CD8-positive, alpha-beta memory T cell (primary cell): ENCODE measurements around the gene CFAP57. TPM values are rescaled to one million over a fixed set of nuclear protein-coding genes. Genes with fewer than 3 reads are reported as not detected.
A peak's percentile ranks its signal among the peaks of the same experiment; 100 is the strongest.
"Not testable (repeated sequence)": the region's sequence is repeated elsewhere in the genome, so short reads cannot be mapped to it uniquely, and the experiment has no call there.

Experiments
- CTCF ChIA-PET: fragments of 350-600 bp; sonication (Branson Sonifier 250); formaldehyde crosslinking; loops from one replicate; lab custom pipeline; 2021; ENCODE audit warnings: antibody characterized with exemption; lab: Charles Lee
- POLR2A ChIA-PET: fragments of 350-600 bp; sonication (Branson Sonifier 250); formaldehyde crosslinking; loops from one replicate; lab custom pipeline; 2021; ENCODE audit warnings: antibody characterized with exemption; lab: Charles Lee
- DNase-seq, 5 donors: peaks; one replicate each; pipeline versions ENCODE4 v3.0.0 to v3.0.0-alpha.2; 2020 to 2022; ENCODE audit warnings: mixed read lengths in 1 of 5
- H3K27ac ChIP-seq: one replicate; pipeline ENCODE4 v1.7.0; 2013; ENCODE audit warnings: low read depth, mild to moderate bottlenecking, low read length, moderate library complexity
- H3K27me3 ChIP-seq: 2 replicates; pipeline ENCODE4 v1.7.0; 2013; ENCODE audit warnings: low read length, mild to moderate bottlenecking; ENCODE audit not compliant: insufficient read depth, poor library complexity, severe bottlenecking
- H3K36me3 ChIP-seq: 2 replicates; pipeline ENCODE4 v1.7.0; 2013; ENCODE audit warnings: mild to moderate bottlenecking, low read length, moderate library complexity; ENCODE audit not compliant: insufficient read depth
- H3K4me1 ChIP-seq: 2 replicates; pipeline ENCODE4 v1.7.0; 2013; ENCODE audit warnings: mild to moderate bottlenecking, low read length, moderate library complexity; ENCODE audit not compliant: insufficient read depth
- H3K4me3 ChIP-seq: 2 replicates; pipeline ENCODE4 v1.7.0; 2013; ENCODE audit warnings: mild to moderate bottlenecking, low read length
- H3K9me3 ChIP-seq: 2 replicates; pipeline ENCODE4 v1.7.0; 2013; ENCODE audit warnings: mild to moderate bottlenecking, low read length
- H3K27ac Mint-ChIP-seq, 8 donors: one replicate each; pipeline ENCODE4 v1.8.0; 2020 to 2021; ENCODE audit warnings: mixed read lengths in 8 of 8, mild to moderate bottlenecking in 6 of 8, inconsistent platforms in 3 of 8, moderate library complexity in 3 of 8
- H3K27me3 Mint-ChIP-seq, 2 donors: one replicate each; pipeline ENCODE4 v1.8.0; 2020 to 2021; ENCODE audit warnings: mixed read lengths in 2 of 2, mild to moderate bottlenecking in 1 of 2, moderate library complexity in 1 of 2
- H3K36me3 Mint-ChIP-seq, 3 donors: one replicate each; pipeline ENCODE4 v1.8.0; 2020 to 2021; ENCODE audit warnings: mixed read lengths in 3 of 3, inconsistent platforms in 1 of 3, mild to moderate bottlenecking in 1 of 3
- H3K4me1 Mint-ChIP-seq, 3 donors: one replicate each; pipeline ENCODE4 v1.8.0; 2020 to 2021; ENCODE audit warnings: mixed read lengths in 3 of 3, inconsistent platforms in 1 of 3, mild to moderate bottlenecking in 1 of 3
- H3K4me3 Mint-ChIP-seq, 7 donors: one replicate each; pipeline ENCODE4 v1.8.0; 2020 to 2021; ENCODE audit warnings: mixed read lengths in 7 of 7, mild to moderate bottlenecking in 6 of 7, moderate library complexity in 4 of 7, inconsistent platforms in 2 of 7
- H3K9me3 Mint-ChIP-seq, 5 donors: one replicate each; pipeline ENCODE4 v1.8.0; 2020 to 2022; ENCODE audit warnings: mixed read lengths in 5 of 5, mild to moderate bottlenecking in 3 of 5, moderate library complexity in 2 of 5, inconsistent platforms in 1 of 5
- polyA plus RNA-seq: library from polyadenylated mRNA; unstranded; fragments of 300-500 nt; fragmentation: Illumina TruSeq; gene quantifications from one replicate; pipeline ENCODE4 v1.2.3, GENCODE V29; 2021
- total RNA-seq, 2 experiments: library from RNA; stranded (reverse); gene quantifications; one replicate each; pipeline ENCODE4 v1.2.3, GENCODE V29; 2021

The CFAP57 gene
- total and polyA plus RNA-seq, 3 experiments from 2014 or later: 0.26 to 0.33 TPM; not detected in 1

- no peak overlapping the region for H3K4me3 Mint-ChIP-seq
- Histone ChIP-seq H3K27ac (no peak overlapping the region), H3K4me1 (no peaks in the 10 kb centered on the region), H3K27me3 (no peaks in the 10 kb centered on the region), H3K4me3 (no peak overlapping the region), H3K9me3 (no peaks in the 10 kb centered on the region), H3K36me3 (no peaks in the 10 kb centered on the region)
- no peak for DNase-seq
- POLR2A ChIA-PET: no interaction called here
- H3K36me3 Mint-ChIP-seq: no peaks in the 10 kb centered on the region
- no peaks in the 10 kb centered on the region for H3K4me1 Mint-ChIP-seq
- H3K27me3 Mint-ChIP-seq: peaks cover 2 to 10% of the 10 kb centered on the region in 2 donors
- H3K9me3 Mint-ChIP-seq: peaks cover 2 to 8% (median 4%) of the 10 kb centered on the region in 5 donors
- CTCF ChIA-PET: no interaction called here
- no peak overlapping the region for H3K27ac Mint-ChIP-seq
Observed at GRCh38 chr1:43204394-43204793, 32.3 kb downstream of the CFAP57 start.

- ChIA-PET POLR2A (no interaction called here), CTCF (no interaction called here)
- H3K36me3 Mint-ChIP-seq: no peaks in the 10 kb centered on the region
- H3K27ac ChIP-seq: no peak overlapping the region
- H3K4me3 ChIP-seq: no peak overlapping the region
- no peak overlapping the region for H3K4me3 Mint-ChIP-seq
- H3K9me3 ChIP-seq: no peaks in the 10 kb centered on the region
- DNase-seq: no peak
- peak overlapping the region in 1 of 8 donors; percentile 12 for H3K27ac Mint-ChIP-seq
- no peaks in the 10 kb centered on the region for H3K36me3 ChIP-seq
- peaks cover 2 to 8% (median 4%) of the 10 kb centered on the region in 5 donors for H3K9me3 Mint-ChIP-seq
- H3K4me1 Mint-ChIP-seq: no peaks in the 10 kb centered on the region
- H3K27me3 Mint-ChIP-seq: peaks cover 2 to 18% of the 10 kb centered on the region in 2 donors
- no peaks in the 10 kb centered on the region for H3K4me1 ChIP-seq
- no peaks in the 10 kb centered on the region for H3K27me3 ChIP-seq
Observed at GRCh38 chr1:43205671-43206070, 33.5 kb downstream of the CFAP57 start.

DNA sequence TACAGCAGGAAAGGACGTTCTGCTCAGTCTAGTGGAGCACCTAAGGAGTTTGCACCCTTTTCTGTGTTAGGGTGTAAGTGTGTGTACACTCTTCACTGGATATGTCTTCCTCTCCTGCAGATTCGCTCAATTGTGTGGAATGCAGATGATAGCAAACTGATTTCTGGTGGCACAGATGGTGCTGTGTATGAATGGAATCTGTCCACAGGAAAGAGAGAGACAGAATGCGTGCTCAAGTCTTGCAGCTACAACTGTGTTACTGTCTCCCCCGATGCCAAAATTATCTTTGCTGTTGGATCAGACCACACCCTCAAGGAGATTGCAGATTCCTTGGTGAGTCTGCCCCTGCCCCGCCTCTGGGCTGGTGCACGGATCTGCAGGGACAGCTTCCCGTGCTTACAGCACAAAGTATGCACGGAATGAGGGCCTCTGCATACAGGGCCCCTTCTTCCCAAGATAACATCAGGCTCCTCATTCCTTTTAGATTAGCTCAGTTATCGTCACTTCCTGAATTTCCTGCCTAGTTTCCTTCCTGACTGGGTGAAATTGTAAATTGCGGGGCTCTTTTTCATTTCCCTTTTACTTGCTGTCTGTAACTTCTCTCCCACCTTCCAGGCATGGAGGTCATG is 34.6 kb downstream of the CFAP57 start:
- no peak for DNase-seq
- H3K36me3 ChIP-seq: no peaks in the 10 kb centered on the region
- Mint-ChIP-seq H3K4me1 (no peaks in the 10 kb centered on the region), H3K36me3 (no peaks in the 10 kb centered on the region), H3K4me3 (no peak overlapping the region), H3K27ac (peak overlapping the region in 1 of 8 donors; percentile 80), H3K9me3 (peaks cover 2 to 8% (median 4%) of the 10 kb centered on the region in 5 donors), H3K27me3 (peaks cover 3 to 18% of the 10 kb centered on the region in 2 donors)
- H3K4me1 ChIP-seq: no peaks in the 10 kb centered on the region
- H3K4me3 ChIP-seq: no peak overlapping the region
- H3K27me3 ChIP-seq: no peaks in the 10 kb centered on the region
- H3K9me3 ChIP-seq: no peaks in the 10 kb centered on the region
- H3K27ac ChIP-seq: no peak overlapping the region
- POLR2A ChIA-PET: no interaction called here
- CTCF ChIA-PET: no interaction called here

DNA sequence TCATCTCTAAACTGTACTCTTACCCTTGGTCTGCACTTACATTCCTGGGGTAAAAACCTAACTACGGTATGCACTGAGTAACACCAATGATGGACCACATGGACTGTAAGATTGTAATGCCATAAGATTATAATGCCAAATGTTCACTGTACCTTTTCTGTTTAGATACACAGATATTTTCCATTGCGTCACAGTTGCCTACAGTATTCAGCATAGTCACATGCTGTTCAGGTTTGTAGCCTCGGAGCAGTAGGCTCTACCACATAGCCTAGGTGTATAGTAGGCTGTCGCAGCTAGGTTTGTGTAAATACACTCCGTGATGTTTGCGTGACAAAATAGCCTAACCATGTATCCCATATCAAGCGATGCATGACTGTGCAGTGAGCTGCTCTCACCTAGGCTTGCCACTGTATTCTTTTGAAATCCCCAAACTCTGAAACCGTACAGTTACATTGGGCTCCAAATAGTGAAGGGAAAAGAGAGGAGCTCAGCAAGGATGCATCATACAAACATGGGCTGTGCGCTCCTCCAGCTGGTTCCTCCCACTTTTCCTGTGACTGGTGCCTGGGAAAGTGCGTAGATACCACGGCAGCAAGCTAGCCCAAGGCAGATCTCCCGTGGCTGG is 35.2 kb downstream of the CFAP57 start:
- Histone ChIP-seq H3K27me3 (no peaks in the 10 kb centered on the region), H3K4me3 (no peak overlapping the region), H3K4me1 (no peaks in the 10 kb centered on the region), H3K27ac (no peak overlapping the region), H3K9me3 (no peaks in the 10 kb centered on the region), H3K36me3 (no peaks in the 10 kb centered on the region)
- Mint-ChIP-seq H3K9me3 (peaks cover 2 to 8% (median 4%) of the 10 kb centered on the region in 5 donors), H3K27ac (peak overlapping the region in 1 of 8 donors; percentile 80), H3K27me3 (peaks cover 3 to 23% of the 10 kb centered on the region in 2 donors), H3K36me3 (no peaks in the 10 kb centered on the region), H3K4me3 (no peak overlapping the region), H3K4me1 (no peaks in the 10 kb centered on the region)
- CTCF ChIA-PET: no interaction called here
- DNase-seq: no peak
- POLR2A ChIA-PET: no interaction called here

GRCh38 chr1:43208277-43208676 is 36.1 kb downstream of the CFAP57 start:
- H3K4me1 Mint-ChIP-seq, H3K9me3 ChIP-seq, H3K4me1 ChIP-seq, H3K4me3 ChIP-seq, H3K36me3 ChIP-seq, H3K36me3 Mint-ChIP-seq, DNase-seq, H3K27me3 ChIP-seq, CTCF ChIA-PET, H3K27ac ChIP-seq, POLR2A ChIA-PET, H3K27ac Mint-ChIP-seq, H3K9me3 Mint-ChIP-seq, H3K4me3 Mint-ChIP-seq: not testable (repeated sequence)
- H3K27me3 Mint-ChIP-seq: peaks cover 3 to 25% of the 10 kb centered on the region in 2 donors

DNA sequence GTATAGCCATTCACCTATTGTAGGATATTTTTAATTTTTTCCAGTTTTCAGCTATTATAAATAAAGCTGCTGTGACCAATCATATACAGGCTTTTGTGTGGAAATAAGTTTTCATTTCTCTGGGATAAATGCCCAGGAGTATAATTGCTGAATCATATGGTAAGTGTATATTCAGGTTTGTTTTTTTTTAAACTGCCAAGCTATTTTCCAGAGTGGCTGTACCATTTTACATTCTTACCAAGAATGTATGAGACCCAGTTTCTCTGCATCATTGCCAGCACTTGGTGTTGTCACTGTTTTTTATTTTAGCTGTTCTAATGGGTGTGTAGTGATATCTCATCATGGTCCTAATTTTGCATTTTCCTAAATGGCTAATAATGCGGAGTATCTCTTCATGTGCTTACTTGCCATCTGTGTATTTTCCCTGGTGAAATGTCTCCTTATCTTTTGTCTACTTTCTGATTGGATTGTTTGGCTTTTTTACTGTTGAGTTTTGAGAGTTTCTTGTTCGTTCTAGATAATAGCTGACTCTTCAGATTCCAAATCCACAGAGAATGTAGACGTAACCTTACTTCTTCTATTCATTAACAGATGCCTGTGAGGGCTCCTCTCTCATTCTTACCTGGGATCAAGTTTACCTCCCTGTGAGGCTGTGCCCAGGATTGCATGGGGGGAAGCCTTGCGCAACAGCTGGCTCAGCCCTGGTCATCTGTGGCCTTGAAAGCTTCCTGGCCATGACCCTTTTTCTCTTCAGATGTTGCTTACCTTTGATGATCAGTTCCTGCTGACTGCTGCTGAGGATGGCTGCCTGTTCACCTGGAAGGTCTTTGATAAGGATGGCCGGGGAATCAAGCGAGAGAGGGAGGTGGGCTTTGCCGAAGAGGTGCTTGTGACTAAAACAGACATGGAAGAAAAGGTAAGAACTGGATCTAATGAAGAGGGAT is 42.6 kb downstream of the CFAP57 start:
- H3K27ac Mint-ChIP-seq: no peak overlapping the region
- POLR2A ChIA-PET: no interaction called here
- CTCF ChIA-PET: interaction anchor here (1.1 kb wide), 1 partner anchor 12 kb away, joined by 3 read pairs; no protein-coding TSS in a partner anchor
- no peaks in the 10 kb centered on the region for H3K4me1 Mint-ChIP-seq
- no peak overlapping the region for H3K4me3 ChIP-seq
- no peaks in the 10 kb centered on the region for H3K36me3 ChIP-seq
- H3K27me3 Mint-ChIP-seq: peaks cover 7 to 42% of the 10 kb centered on the region in 2 donors
- no peaks in the 10 kb centered on the region for H3K9me3 Mint-ChIP-seq
- H3K36me3 Mint-ChIP-seq: no peaks in the 10 kb centered on the region
- no peak overlapping the region for H3K27ac ChIP-seq
- no peak for DNase-seq
- no peaks in the 10 kb centered on the region for H3K4me1 ChIP-seq
- H3K4me3 Mint-ChIP-seq: no peak overlapping the region
- no peaks in the 10 kb centered on the region for H3K9me3 ChIP-seq
- no peaks in the 10 kb centered on the region for H3K27me3 ChIP-seq

DNA sequence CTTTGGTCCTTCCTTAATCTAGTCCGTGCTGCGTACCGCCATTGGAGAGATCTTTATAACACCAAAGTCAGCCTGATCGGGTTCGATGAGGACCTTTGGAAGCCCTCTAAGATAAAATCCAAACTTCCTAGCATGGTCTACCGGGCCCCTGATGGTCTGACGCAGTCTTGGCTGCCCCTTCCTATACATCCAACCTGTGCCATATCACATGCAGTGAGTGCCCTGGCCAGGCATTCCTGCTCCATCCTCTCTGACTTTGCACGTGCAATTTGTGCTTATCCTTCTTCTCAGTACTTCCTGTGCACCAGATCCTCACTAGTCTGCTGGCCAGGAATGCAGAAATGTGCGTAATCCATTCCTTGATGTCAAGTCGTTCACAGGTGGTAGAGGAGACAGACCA is 45.6 kb downstream of the CFAP57 start:
- Histone ChIP-seq H3K27me3 (no peaks in the 10 kb centered on the region), H3K9me3 (no peaks in the 10 kb centered on the region), H3K36me3 (no peaks in the 10 kb centered on the region), H3K4me1 (no peaks in the 10 kb centered on the region), H3K27ac (no peak overlapping the region), H3K4me3 (no peak overlapping the region)
- Mint-ChIP-seq H3K36me3 (no peaks in the 10 kb centered on the region), H3K27ac (no peak overlapping the region), H3K9me3 (no peaks in the 10 kb centered on the region), H3K4me3 (no peak overlapping the region), H3K27me3 (peaks cover 5 to 31% of the 10 kb centered on the region in 2 donors), H3K4me1 (no peaks in the 10 kb centered on the region)
- ChIA-PET POLR2A (no interaction called here), CTCF (no interaction called here)
- DNase-seq: no peak
